ENCODE results near the gene RHBDL1.
A peak's percentile ranks its signal among the peaks of the same experiment; 100 is the strongest.

Gene RHBDL1

GRCh38 chr16:667113-667779 is 8.2 kb upstream of the RHBDL1 start:
- CTCF ChIA-PET = interaction anchor here (0.6 to 5.5 kb wide), 9 partner anchors 8 to 48 kb away, joined by 3 to 28 read pairs (median 3); partner anchors contain the start of genes METRN, STUB1 and WDR90
- TF ChIP-seq, protein P1, sequence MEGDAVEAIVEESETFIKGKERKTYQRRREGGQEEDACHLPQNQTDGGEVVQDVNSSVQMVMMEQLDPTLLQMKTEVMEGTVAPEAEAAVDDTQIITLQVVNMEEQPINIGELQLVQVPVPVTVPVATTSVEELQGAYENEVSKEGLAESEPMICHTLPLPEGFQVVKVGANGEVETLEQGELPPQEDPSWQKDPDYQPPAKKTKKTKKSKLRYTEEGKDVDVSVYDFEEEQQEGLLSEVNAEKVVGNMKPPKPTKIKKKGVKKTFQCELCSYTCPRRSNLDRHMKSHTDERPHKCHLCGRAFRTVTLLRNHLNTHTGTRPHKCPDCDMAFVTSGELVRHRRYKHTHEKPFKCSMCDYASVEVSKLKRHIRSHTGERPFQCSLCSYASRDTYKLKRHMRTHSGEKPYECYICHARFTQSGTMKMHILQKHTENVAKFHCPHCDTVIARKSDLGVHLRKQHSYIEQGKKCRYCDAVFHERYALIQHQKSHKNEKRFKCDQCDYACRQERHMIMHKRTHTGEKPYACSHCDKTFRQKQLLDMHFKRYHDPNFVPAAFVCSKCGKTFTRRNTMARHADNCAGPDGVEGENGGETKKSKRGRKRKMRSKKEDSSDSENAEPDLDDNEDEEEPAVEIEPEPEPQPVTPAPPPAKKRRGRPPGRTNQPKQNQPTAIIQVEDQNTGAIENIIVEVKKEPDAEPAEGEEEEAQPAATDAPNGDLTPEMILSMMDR (IDR thresholded peaks at IDR 0.05; ENCODE audit: control extremely low read depth, extremely low read depth, low read depth, missing control alignments) = no peak
- no peak for DNase-seq (ENCODE audit: extremely low spot score)
- POLR2A ChIA-PET = interaction anchor here (1.1 kb wide), 1 partner anchor 13 kb away, joined by 4 read pairs; the partner anchor contains the start of gene STUB1

DNA sequence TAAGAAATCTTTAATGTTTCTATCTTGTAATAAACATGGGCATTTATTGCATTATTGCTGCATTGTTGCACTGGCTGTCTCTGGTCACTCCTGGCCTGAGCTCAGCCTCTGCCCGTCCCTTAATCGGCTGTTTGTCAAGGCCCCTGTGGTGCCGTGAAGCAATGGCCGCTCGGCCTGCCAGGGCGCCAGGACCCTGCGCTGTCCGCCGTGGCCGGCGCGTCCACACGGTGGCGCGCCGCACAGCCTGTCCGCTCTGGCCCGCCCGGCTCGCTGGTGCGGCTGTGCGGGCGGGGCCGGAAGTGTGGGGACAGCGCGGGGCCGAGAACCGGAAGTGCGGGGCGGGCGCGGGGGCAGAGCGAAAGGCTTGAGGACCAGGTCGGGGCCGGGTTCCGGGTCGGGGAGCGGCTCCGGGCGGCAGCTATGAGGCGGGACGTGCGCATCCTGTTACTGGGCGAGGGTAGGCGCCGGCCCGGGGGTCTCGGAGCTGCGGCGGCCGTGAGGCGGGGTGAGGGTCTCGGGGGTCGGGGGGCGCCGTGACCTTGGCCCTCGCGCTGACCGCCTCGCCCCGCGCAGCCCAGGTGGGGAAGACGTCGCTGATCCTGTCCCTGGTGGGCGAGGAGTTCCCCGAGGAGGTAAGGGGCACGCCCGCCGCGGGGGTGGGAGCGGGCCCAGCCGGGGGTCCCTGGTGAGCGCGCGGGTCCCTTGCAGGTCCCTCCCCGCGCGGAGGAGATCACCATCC is 7.5 kb upstream of the RHBDL1 start, which contains the start of gene RHOT2:
Gene RHOT2, plus strand, starts transcription at position 353 of the 739 bp plus-strand sequence. Its CDS starts 68 bp downstream, at position 421.
- TF ChIP-seq, protein P1 (IDR thresholded peaks at IDR 0.05; ENCODE audit: control extremely low read depth, extremely low read depth, low read depth, missing control alignments) = peak; percentile 98
- POLR2A ChIA-PET = interaction anchor here (1.1 kb wide), 1 partner anchor 13 kb away, joined by 4 read pairs; the partner anchor contains the start of gene STUB1
- CTCF ChIA-PET = interaction anchor here (0.6 to 5.5 kb wide), 9 partner anchors 8 to 47 kb away, joined by 3 to 28 read pairs (median 3); partner anchors contain the start of genes METRN, STUB1 and WDR90
- peak; percentile 94 for DNase-seq (ENCODE audit: extremely low spot score)

GRCh38 chr16:668519-669171 is 6.8 kb upstream of the RHBDL1 start:
- no peak for DNase-seq (ENCODE audit: extremely low spot score)

DNA sequence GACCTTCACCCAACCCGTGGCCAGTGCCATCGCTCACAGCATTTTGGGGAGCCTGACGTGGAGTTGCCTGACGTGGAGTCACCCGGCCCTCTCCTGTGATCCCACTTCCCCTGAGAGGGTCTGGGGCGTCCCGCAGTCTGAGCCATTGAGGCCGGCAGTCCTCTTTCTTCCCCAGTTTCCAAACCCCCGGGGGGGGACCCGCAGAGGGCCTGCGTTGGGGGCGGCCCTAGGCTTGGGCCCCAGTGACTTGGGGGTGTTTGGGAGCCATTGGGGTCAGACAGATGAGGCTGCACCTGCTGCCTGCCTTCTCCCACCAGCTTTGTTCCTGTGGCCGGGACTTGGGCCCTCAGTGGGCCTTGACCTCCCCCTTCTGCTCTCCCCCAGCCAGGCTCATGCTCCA is 5.8 kb upstream of the RHBDL1 start:
- DNase-seq (ENCODE audit: extremely low spot score) = no peak
- ChIA-PET POLR2A (no interaction called here), CTCF (interaction anchor here (2.0 to 5.5 kb wide), 2 partner anchors 10 to 22 kb away, joined by 5 to 28 read pairs; partner anchors contain the start of gene STUB1)
- TF ChIP-seq, protein P1 (IDR thresholded peaks at IDR 0.05; ENCODE audit: control extremely low read depth, extremely low read depth, low read depth, missing control alignments) = no peak

More at GRCh38 chr16:668519-669171, 6.8 kb upstream of the RHBDL1 start:
- ChIA-PET CTCF (interaction anchor here (1.3 to 5.5 kb wide), 4 partner anchors 10 to 18 kb away, joined by 3 to 28 read pairs (median 8); partner anchors contain the start of genes STUB1 and WDR90), POLR2A (interaction anchor here (1.0 kb wide), 1 partner anchor 11 kb away, joined by 3 read pairs; no protein-coding TSS in a partner anchor)
- TF ChIP-seq, protein P1 (IDR thresholded peaks at IDR 0.05; ENCODE audit: control extremely low read depth, extremely low read depth, low read depth, missing control alignments) = no peak

- CTCF ChIA-PET = interaction anchor here (2.0 to 5.5 kb wide), 2 partner anchors 9 to 23 kb away, joined by 5 to 28 read pairs; partner anchors contain the start of gene STUB1
- TF ChIP-seq, protein P1 (IDR thresholded peaks at IDR 0.05; ENCODE audit: control extremely low read depth, extremely low read depth, low read depth, missing control alignments) = no peak
These were observed 4.8 kb upstream of the RHBDL1 start for GRCh38 chr16:670485-671352.

More at GRCh38 chr16:670485-671352, 4.8 kb upstream of the RHBDL1 start:
- DNase-seq (ENCODE audit: extremely low spot score) = no peak
- POLR2A ChIA-PET = interaction anchor here (0.6 kb wide), 1 partner anchor 1107 kb away, joined by 3 read pairs; no protein-coding TSS in a partner anchor
